Natural killer cell (primary cell): ENCODE measurements around the gene MOSMO. TPM values are rescaled to one million over a fixed set of nuclear protein-coding genes. Genes with fewer than 3 reads are reported as not detected.

ENCODE experiments used
- ATAC-seq, 3 donors: fragments of 150-1000 bp in 2 of 3; fragments of 200-7000 bp in 1 of 3; cut with Tn5 transposase; 1 replicate in 1 of 3; 2 replicates in 2 of 3; pipeline ENCODE4 v1.10.0; 2021; ENCODE audit warnings: mild to moderate bottlenecking in 2 of 3, moderate library complexity in 2 of 3
- DNase-seq, 2 donors: peaks; one replicate each; pipeline versions ENCODE4 v3.0.0 to v3.0.0-alpha.2; 2013 to 2021; ENCODE audit warnings: mixed read lengths in 1 of 2
- H3K27ac ChIP-seq: one replicate; pipeline ENCODE4 v1.5.1; 2013; ENCODE audit warnings: mild to moderate bottlenecking, low read length
- H3K27me3 ChIP-seq: one replicate; pipeline ENCODE4 v1.6.1; 2013; ENCODE audit warnings: low read length; ENCODE audit not compliant: control insufficient read depth, insufficient read depth
- H3K36me3 ChIP-seq: one replicate; pipeline ENCODE4 v1.6.1; 2013; ENCODE audit warnings: low read length; ENCODE audit not compliant: control insufficient read depth, insufficient read depth
- H3K4me1 ChIP-seq: one replicate; pipeline ENCODE4 v1.6.1; 2013; ENCODE audit warnings: low read length; ENCODE audit not compliant: control insufficient read depth, insufficient read depth
- H3K4me3 ChIP-seq: one replicate; pipeline ENCODE4 v1.5.1; 2013; ENCODE audit warnings: low read length
- H3K9me3 ChIP-seq: one replicate; pipeline ENCODE4 v1.6.1; 2013; ENCODE audit warnings: low read length; ENCODE audit not compliant: control insufficient read depth, insufficient read depth
- H3K27ac Mint-ChIP-seq, 2 donors: one replicate each; pipeline ENCODE4 v1.8.0; 2022; ENCODE audit warnings: mild to moderate bottlenecking in 2 of 2, mixed read lengths in 2 of 2, moderate library complexity in 1 of 2
- H3K27me3 Mint-ChIP-seq, 2 donors: one replicate each; pipeline ENCODE4 v1.8.0; 2022; ENCODE audit warnings: low read depth in 2 of 2, mixed read lengths in 2 of 2
- H3K36me3 Mint-ChIP-seq: one replicate; pipeline ENCODE4 v1.8.0; 2022; ENCODE audit warnings: mixed read lengths
- H3K4me1 Mint-ChIP-seq, 2 donors: one replicate each; pipeline ENCODE4 v1.8.0; 2022; ENCODE audit warnings: mixed read lengths in 2 of 2
- H3K4me3 Mint-ChIP-seq: one replicate; pipeline ENCODE4 v1.8.0; 2022; ENCODE audit warnings: mild to moderate bottlenecking, moderate library complexity, mixed read lengths
- H3K9me3 Mint-ChIP-seq, 2 donors: one replicate each; pipeline ENCODE4 v1.8.0; 2022; ENCODE audit warnings: mixed read lengths in 2 of 2
- WGBS: methylation state at CpG from one replicate; pipeline ENCODE4 v1.1.7; 2013; ENCODE audit warnings: missing lambda C conversion rate; ENCODE audit not compliant: insufficient coverage; 5-methylcytosine and 5-hydroxymethylcytosine counted together
- intact Hi-C: fragments of 100-400 bp; cut with micrococcal nuclease; formaldehyde crosslinking; loops from one replicate; pipeline ENCODE4 v1.14.2; 2022
- total RNA-seq, 4 donors: library from RNA; stranded (reverse); fragments of 120-200 nt in 1 of 4; gene quantifications; one replicate each; pipeline versions ENCODE4 v1.2.3 to v1.2.4, GENCODE V29; 2013 to 2022
- TF ChIP-seq, protein P1 (sequence below): fragments of 200-600 bp; IDR thresholded peaks from one replicate; pipeline ENCODE4 v1.8.0; 2022; ENCODE audit warnings: antibody characterized with exemption

The MOSMO gene
- 10 to 100 TPM in 1 of 3 donors, 1 to 10 TPM in 2; 8.6 to 10.3 (median 9.3) TPM for total RNA-seq
- 24.4 TPM for total RNA-seq (2013)

GRCh38 chr16:22007509-22008214, at the start of gene MOSMO:
MOSMO (plus strand) TSS chr16:22008111; CDS start chr16:22008302, 191 bp downstream.
- Mint-ChIP-seq H3K27ac (peak within 1 kb of the TSS; percentile 88 to 89), H3K27me3 (peaks cover 0 to 5% of the 10 kb centered on the region in 2 donors), H3K9me3 (no peaks in the 10 kb centered on the region), H3K4me1 (peaks cover 33 to 44% of the 10 kb centered on the region in 2 donors), H3K4me3 (peak within 1 kb of the TSS; percentile 98), H3K36me3 (no peaks in the 10 kb centered on the region)
- 0% methylated on average over 78 of the region's 78 CpGs for WGBS
- H3K27me3 ChIP-seq = no peaks in the 10 kb centered on the region
- H3K36me3 ChIP-seq = no peaks in the 10 kb centered on the region
- TF ChIP-seq, protein P1, sequence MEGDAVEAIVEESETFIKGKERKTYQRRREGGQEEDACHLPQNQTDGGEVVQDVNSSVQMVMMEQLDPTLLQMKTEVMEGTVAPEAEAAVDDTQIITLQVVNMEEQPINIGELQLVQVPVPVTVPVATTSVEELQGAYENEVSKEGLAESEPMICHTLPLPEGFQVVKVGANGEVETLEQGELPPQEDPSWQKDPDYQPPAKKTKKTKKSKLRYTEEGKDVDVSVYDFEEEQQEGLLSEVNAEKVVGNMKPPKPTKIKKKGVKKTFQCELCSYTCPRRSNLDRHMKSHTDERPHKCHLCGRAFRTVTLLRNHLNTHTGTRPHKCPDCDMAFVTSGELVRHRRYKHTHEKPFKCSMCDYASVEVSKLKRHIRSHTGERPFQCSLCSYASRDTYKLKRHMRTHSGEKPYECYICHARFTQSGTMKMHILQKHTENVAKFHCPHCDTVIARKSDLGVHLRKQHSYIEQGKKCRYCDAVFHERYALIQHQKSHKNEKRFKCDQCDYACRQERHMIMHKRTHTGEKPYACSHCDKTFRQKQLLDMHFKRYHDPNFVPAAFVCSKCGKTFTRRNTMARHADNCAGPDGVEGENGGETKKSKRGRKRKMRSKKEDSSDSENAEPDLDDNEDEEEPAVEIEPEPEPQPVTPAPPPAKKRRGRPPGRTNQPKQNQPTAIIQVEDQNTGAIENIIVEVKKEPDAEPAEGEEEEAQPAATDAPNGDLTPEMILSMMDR = no peak
- H3K27ac ChIP-seq = peak within 1 kb of the TSS; percentile 56
- DNase-seq = peak; percentile 63 to 81
- intact Hi-C loops = no loop called here
- peak; percentile 90 to 93 (median 92) for ATAC-seq
- H3K4me3 ChIP-seq = peak within 1 kb of the TSS; percentile 73
- no peaks in the 10 kb centered on the region for H3K9me3 ChIP-seq
- H3K4me1 ChIP-seq = peaks cover 17% of the 10 kb centered on the region

- Mint-ChIP-seq H3K9me3 (no peaks in the 10 kb centered on the region), H3K4me3 (no peak overlapping the region), H3K27ac (no peak overlapping the region), H3K4me1 (peaks cover 10 to 19% of the 10 kb centered on the region in 2 donors), H3K36me3 (peaks cover 26% of the 10 kb centered on the region), H3K27me3 (no peaks in the 10 kb centered on the region)
- H3K27ac ChIP-seq = no peak overlapping the region
- ATAC-seq (peak in 1 of 3 donors; percentile 59), DNase-seq (no peak)
- no peaks in the 10 kb centered on the region for H3K27me3 ChIP-seq
- no peak overlapping the region for H3K4me3 ChIP-seq
- peaks cover 4% of the 10 kb centered on the region for H3K4me1 ChIP-seq
- intact Hi-C loops = no loop called here
- WGBS = 77% methylated on average over 3 of the region's 3 CpGs
- TF ChIP-seq, protein P1 = no peak
- peaks cover 63% of the 10 kb centered on the region for H3K36me3 ChIP-seq
- H3K9me3 ChIP-seq = no peaks in the 10 kb centered on the region
Observed at GRCh38 chr16:21959050-21959449, 48.9 kb upstream of the MOSMO start.

GRCh38 chr16:21962475-21962874, 45.4 kb upstream of the MOSMO start:
- H3K4me3 ChIP-seq = no peak overlapping the region
- WGBS = 95% methylated on average over 5 of the region's 5 CpGs
- no peak overlapping the region for H3K27ac ChIP-seq
- Mint-ChIP-seq H3K36me3 (peaks cover 36% of the 10 kb centered on the region), H3K9me3 (no peaks in the 10 kb centered on the region), H3K27ac (no peak overlapping the region), H3K27me3 (no peaks in the 10 kb centered on the region), H3K4me3 (no peak overlapping the region), H3K4me1 (peaks cover 5% of the 10 kb centered on the region in 2 donors)
- no peaks in the 10 kb centered on the region for H3K27me3 ChIP-seq
- H3K36me3 ChIP-seq = peaks cover 92% of the 10 kb centered on the region
- ATAC-seq (no peak), DNase-seq (no peak)
- H3K4me1 ChIP-seq = no peaks in the 10 kb centered on the region
- intact Hi-C loops = no loop called here
- TF ChIP-seq, protein P1 = no peak
- no peaks in the 10 kb centered on the region for H3K9me3 ChIP-seq

DNA sequence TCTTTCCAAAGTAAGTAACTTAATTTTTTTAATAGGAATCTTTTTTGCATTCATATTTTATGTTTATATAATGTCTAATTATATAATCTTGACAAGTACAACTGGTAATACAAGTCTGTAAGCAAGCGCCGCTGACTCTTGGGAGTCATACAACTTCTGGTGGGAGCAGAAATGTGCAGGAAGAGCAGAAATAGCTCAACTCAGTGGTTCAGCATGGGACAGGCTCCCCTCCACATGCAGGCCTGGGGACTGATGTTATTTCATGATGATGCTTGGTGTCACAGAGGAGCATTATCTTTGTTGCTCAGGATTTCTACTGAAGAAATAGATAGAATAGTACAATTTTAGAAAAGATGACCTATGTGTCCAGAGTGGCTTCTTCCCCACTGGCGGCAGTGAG, 44.0 kb upstream of the MOSMO start:
- peaks cover 94% of the 10 kb centered on the region for H3K36me3 ChIP-seq
- no peaks in the 10 kb centered on the region for H3K9me3 ChIP-seq
- Mint-ChIP-seq H3K4me3 (no peak overlapping the region), H3K36me3 (peaks cover 32% of the 10 kb centered on the region), H3K9me3 (no peaks in the 10 kb centered on the region), H3K4me1 (no peaks in the 10 kb centered on the region), H3K27me3 (no peaks in the 10 kb centered on the region), H3K27ac (no peak overlapping the region)
- no peak overlapping the region for H3K4me3 ChIP-seq
- ATAC-seq = no peak
- no peak for DNase-seq
- TF ChIP-seq, protein P1 = no peak
- no peaks in the 10 kb centered on the region for H3K4me1 ChIP-seq
- intact Hi-C loops = no loop called here
- H3K27me3 ChIP-seq = no peaks in the 10 kb centered on the region
- 97% methylated on average over 3 of the region's 3 CpGs for WGBS
- no peak overlapping the region for H3K27ac ChIP-seq
